Activated T-helper 17 cell treated with anti-CD3 and anti-CD28 coated beads, Interleukin-2, amount 50 U/mL, for 72 hours (primary cell): ENCODE data around the gene NKX2-4. TPM values are rescaled to one million over a fixed set of nuclear protein-coding genes. Genes with fewer than 3 reads are reported as not detected.

Source experiments
- ATAC-seq: fragments of 150-1000 bp; cut with Tn5 transposase; replicated peaks from 2 replicates; pipeline ENCODE4 v1.10.0; 2021; ENCODE audit warnings: mild to moderate bottlenecking, moderate library complexity
- H3K27ac Mint-ChIP-seq: one replicate; pipeline ENCODE4 v1.8.0; 2022; ENCODE audit warnings: mixed read lengths
- H3K27me3 Mint-ChIP-seq: one replicate; pipeline ENCODE4 v1.8.0; 2022; ENCODE audit warnings: mixed read lengths
- H3K36me3 Mint-ChIP-seq: one replicate; pipeline ENCODE4 v1.8.0; 2022; ENCODE audit warnings: low read depth, mild to moderate bottlenecking, mixed read lengths
- H3K4me1 Mint-ChIP-seq: one replicate; pipeline ENCODE4 v1.8.0; 2022; ENCODE audit warnings: mixed read lengths
- H3K4me3 Mint-ChIP-seq: one replicate; pipeline ENCODE4 v1.8.0; 2022; ENCODE audit warnings: mild to moderate bottlenecking, mixed read lengths
- H3K9me3 Mint-ChIP-seq: one replicate; pipeline ENCODE4 v1.8.0; 2022; ENCODE audit warnings: mixed read lengths
- total RNA-seq, 2 donors: library from RNA; stranded (reverse); gene quantifications; one replicate each; pipeline ENCODE4 v1.2.3, GENCODE V29; 2022

The NKX2-4 gene
- total RNA-seq, 2 donors from 2014 or later = not detected

GRCh38 chr20:21398109-21399004, 1.0 kb upstream of the NKX2-4 start:
- H3K36me3 Mint-ChIP-seq = peaks cover 11% of the 10 kb centered on the region
- H3K27me3 Mint-ChIP-seq = peaks cover 52% of the 10 kb centered on the region
- ATAC-seq = no peak
- no peaks in the 10 kb centered on the region for H3K9me3 Mint-ChIP-seq
- no peak overlapping the region for H3K27ac Mint-ChIP-seq
- peak overlapping the region; percentile 46 for H3K4me3 Mint-ChIP-seq
- H3K4me1 Mint-ChIP-seq = peaks cover under 1% of the 10 kb centered on the region

DNA sequence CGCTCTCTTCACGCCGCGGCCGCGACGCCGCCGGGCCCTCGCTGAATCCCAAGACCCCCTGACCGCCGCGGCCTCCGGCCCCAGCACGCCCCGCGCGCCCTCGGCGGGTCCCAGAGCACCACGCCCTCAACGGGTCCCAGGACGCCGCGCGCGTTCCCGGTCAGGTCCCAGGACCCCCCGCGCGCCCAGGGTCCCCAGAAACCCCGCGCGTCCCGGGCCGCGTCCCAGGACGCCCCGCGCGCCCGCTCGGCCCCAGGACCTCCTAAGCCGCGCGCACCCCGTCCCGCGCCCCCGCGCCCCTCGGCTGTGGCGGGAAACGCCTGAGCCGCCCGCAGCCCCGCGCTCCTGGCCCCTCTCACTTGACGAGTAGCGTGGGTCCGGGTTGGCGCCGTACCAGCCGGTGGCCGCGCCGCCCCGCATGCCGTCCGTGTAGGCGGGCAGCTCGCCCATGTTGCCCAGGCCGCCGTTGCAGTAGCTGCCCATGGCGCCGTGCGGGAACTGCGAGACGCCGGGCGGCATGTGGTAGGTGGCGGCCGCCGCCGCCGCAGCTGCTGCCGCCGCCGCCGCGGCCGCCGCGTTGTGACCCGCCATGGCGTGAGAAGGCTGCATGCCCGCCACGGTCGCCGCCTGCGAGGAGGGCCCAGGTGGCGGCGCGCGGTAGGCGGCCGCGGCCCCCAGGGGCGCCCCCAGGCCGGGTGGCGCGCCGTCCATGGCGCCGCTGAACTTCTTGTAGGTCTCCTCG, 556 bp downstream of the NKX2-4 start:
- no peak for ATAC-seq
- Mint-ChIP-seq H3K4me1 (peaks cover 9% of the 10 kb centered on the region), H3K4me3 (no peak overlapping the region)

GRCh38 chr20:21395666-21396598, 1.4 kb downstream of the NKX2-4 start:
- Mint-ChIP-seq H3K4me1 (peaks cover 11% of the 10 kb centered on the region), H3K36me3 (peaks cover 13% of the 10 kb centered on the region), H3K4me3 (peak overlapping the region; percentile 36), H3K9me3 (no peaks in the 10 kb centered on the region), H3K27ac (no peak overlapping the region), H3K27me3 (peaks cover 55% of the 10 kb centered on the region)
- ATAC-seq = peak; percentile 52

More for the DNA sequence above, 556 bp downstream of the NKX2-4 start:
- Mint-ChIP-seq H3K36me3 (peaks cover 11% of the 10 kb centered on the region), H3K9me3 (no peaks in the 10 kb centered on the region), H3K27me3 (peaks cover 58% of the 10 kb centered on the region), H3K27ac (no peak overlapping the region)

DNA sequence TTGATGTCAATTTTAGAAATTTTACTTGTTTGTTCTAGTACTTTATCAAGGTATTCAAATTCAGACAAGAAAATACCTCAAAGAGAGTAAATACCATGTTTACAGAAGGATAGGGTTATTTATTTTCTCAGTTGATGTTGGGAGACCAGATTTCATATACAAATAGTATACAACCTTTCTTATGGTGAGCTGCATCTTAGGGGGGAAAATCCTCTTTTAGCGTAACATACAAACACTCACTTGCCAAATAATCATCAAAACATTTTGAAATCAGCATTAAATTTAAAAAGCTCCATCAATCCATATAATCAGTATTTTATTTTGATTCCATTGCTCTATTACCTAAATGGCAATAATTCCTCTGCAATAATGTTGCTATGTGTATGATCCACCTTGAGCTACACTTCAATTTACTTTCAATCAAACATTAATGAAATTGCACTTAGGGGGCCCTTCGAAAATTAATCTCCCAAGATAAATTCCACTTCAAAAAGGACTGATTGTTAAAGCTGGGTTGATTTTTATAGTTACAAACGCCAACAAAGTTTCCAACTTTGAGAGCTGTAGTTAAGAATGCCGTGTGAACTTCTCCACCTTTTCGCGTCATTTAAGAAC, 2.2 kb downstream of the NKX2-4 start:
- H3K27ac Mint-ChIP-seq = no peak overlapping the region
- ATAC-seq = no peak
- no peaks in the 10 kb centered on the region for H3K9me3 Mint-ChIP-seq
- H3K4me1 Mint-ChIP-seq = peaks cover 11% of the 10 kb centered on the region
- peak overlapping the region; percentile 36 for H3K4me3 Mint-ChIP-seq
- H3K36me3 Mint-ChIP-seq = peaks cover 21% of the 10 kb centered on the region
- H3K27me3 Mint-ChIP-seq = peaks cover 50% of the 10 kb centered on the region

DNA sequence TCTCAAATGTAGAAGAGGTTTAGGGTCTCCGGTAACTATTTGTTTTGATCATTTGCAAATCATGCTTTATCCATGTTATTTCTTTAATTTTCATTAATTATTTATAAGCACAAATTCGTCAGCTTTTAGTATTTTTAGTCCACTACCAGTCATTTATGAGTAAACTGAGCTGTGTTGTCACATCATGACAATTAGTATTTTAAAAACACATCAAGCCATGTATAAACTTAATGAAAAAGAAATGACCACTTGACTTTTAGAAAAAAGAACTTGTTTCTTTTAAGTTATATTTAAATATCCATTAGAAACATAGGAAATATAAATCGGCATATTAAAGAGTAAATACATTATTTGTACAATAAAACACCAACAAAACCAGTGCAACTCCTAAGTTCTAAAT, 2.8 kb downstream of the NKX2-4 start:
- no peak for ATAC-seq
- no peak overlapping the region for H3K27ac Mint-ChIP-seq
- no peaks in the 10 kb centered on the region for H3K9me3 Mint-ChIP-seq
- H3K4me3 Mint-ChIP-seq = no peak overlapping the region
- H3K27me3 Mint-ChIP-seq = peaks cover 50% of the 10 kb centered on the region
- H3K36me3 Mint-ChIP-seq = peaks cover 25% of the 10 kb centered on the region
- peaks cover 11% of the 10 kb centered on the region for H3K4me1 Mint-ChIP-seq

DNA sequence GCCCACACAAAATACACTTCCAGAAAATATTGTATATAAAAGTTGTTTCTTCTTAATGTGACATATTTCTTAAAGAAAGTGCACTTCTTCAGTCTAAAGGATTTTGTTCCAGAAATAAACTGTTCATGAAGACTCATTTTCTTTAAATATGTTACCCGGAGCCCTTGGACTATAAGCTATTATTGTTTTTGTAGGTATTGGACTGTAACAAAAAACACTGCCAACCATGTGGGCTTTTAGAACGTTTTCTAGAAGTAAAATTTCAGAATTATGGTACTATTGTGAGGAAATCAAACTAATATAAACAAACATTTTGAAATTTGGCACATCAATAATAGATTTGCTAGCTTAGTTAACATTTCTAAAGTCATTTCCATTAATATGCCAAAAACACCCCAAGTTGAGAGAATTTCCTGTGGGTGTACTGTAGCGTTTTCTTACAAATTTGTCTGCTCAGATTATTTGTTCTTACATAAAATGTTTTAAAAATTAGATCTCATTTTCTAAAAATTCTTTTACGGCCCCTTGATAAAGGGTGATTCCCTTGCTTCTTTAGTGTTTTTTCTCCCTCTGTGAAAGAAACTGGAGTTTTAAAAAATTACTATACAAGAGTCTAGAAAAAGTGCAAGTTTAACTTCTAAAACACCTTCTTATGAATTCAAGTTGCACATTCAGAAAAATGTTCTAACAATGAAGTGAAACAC, 3.4 kb downstream of the NKX2-4 start:
- Mint-ChIP-seq H3K27ac (no peak overlapping the region), H3K4me1 (peaks cover 11% of the 10 kb centered on the region), H3K9me3 (no peaks in the 10 kb centered on the region), H3K27me3 (peaks cover 47% of the 10 kb centered on the region), H3K36me3 (peaks cover 31% of the 10 kb centered on the region), H3K4me3 (no peak overlapping the region)
- no peak for ATAC-seq

DNA sequence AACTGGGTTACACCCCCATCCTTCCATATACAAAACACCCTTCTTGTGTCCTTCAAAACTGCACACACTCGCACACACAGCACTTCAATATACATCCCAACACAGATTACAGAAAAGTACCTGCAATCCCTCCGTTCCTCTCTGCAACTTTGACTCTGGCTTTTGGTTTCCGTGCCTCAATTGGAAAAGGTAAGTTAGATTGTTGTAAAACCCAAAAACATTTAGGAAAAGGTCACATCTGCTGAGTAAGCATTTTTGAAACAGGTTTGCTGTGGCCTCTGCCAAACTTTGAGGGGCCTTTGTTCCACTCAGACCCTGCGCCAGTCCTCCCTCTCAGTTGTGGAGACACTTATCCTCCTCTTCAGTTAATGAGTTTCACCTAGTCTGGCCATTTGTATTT, 4.2 kb downstream of the NKX2-4 start:
- H3K9me3 Mint-ChIP-seq = no peaks in the 10 kb centered on the region
- no peak for ATAC-seq
- H3K27ac Mint-ChIP-seq = no peak overlapping the region
- H3K27me3 Mint-ChIP-seq = peaks cover 38% of the 10 kb centered on the region
- peaks cover 11% of the 10 kb centered on the region for H3K4me1 Mint-ChIP-seq
- H3K36me3 Mint-ChIP-seq = peaks cover 35% of the 10 kb centered on the region
- no peak overlapping the region for H3K4me3 Mint-ChIP-seq

GRCh38 chr20:21391972-21392352, 5.4 kb downstream of the NKX2-4 start:
- Mint-ChIP-seq H3K9me3 (no peaks in the 10 kb centered on the region), H3K27ac (no peak overlapping the region), H3K4me3 (peak overlapping the region; percentile 36), H3K27me3 (peaks cover 32% of the 10 kb centered on the region), H3K36me3 (peaks cover 40% of the 10 kb centered on the region), H3K4me1 (peaks cover 11% of the 10 kb centered on the region)
- no peak for ATAC-seq

GRCh38 chr20:21391185-21391971, 5.9 kb downstream of the NKX2-4 start:
- Mint-ChIP-seq H3K36me3 (peaks cover 46% of the 10 kb centered on the region), H3K4me3 (peak overlapping the region; percentile 36), H3K9me3 (no peaks in the 10 kb centered on the region), H3K27ac (no peak overlapping the region), H3K4me1 (peaks cover 11% of the 10 kb centered on the region), H3K27me3 (peaks cover 32% of the 10 kb centered on the region)
- ATAC-seq = no peak

GRCh38 chr20:21390768-21391167, 6.6 kb downstream of the NKX2-4 start:
- Mint-ChIP-seq H3K4me3 (no peak overlapping the region), H3K36me3 (peaks cover 52% of the 10 kb centered on the region), H3K9me3 (no peaks in the 10 kb centered on the region), H3K27ac (no peak overlapping the region), H3K4me1 (peaks cover 11% of the 10 kb centered on the region), H3K27me3 (peaks cover 32% of the 10 kb centered on the region)
- no peak for ATAC-seq

- peaks cover 65% of the 10 kb centered on the region for H3K36me3 Mint-ChIP-seq
- no peaks in the 10 kb centered on the region for H3K9me3 Mint-ChIP-seq
- ATAC-seq = no peak
Observed at GRCh38 chr20:21389368-21389767, 8.0 kb downstream of the NKX2-4 start.

GRCh38 chr20:21388566-21388965, 8.8 kb downstream of the NKX2-4 start:
- H3K4me3 Mint-ChIP-seq = no peak overlapping the region
- H3K27ac Mint-ChIP-seq = no peak overlapping the region
- no peak for ATAC-seq
- H3K9me3 Mint-ChIP-seq = no peaks in the 10 kb centered on the region
- peaks cover 23% of the 10 kb centered on the region for H3K27me3 Mint-ChIP-seq
- peaks cover 73% of the 10 kb centered on the region for H3K36me3 Mint-ChIP-seq
- H3K4me1 Mint-ChIP-seq = peaks cover 11% of the 10 kb centered on the region

More at GRCh38 chr20:21389368-21389767, 8.0 kb downstream of the NKX2-4 start:
- Mint-ChIP-seq H3K4me3 (no peak overlapping the region), H3K27me3 (peaks cover 23% of the 10 kb centered on the region), H3K27ac (no peak overlapping the region), H3K4me1 (peaks cover 11% of the 10 kb centered on the region)

GRCh38 chr20:21387528-21387927, 9.8 kb downstream of the NKX2-4 start:
- peaks cover 83% of the 10 kb centered on the region for H3K36me3 Mint-ChIP-seq
- H3K27me3 Mint-ChIP-seq = peaks cover 13% of the 10 kb centered on the region
- H3K4me1 Mint-ChIP-seq = peaks cover 5% of the 10 kb centered on the region

More at GRCh38 chr20:21387528-21387927, 9.8 kb downstream of the NKX2-4 start:
- no peak for ATAC-seq
- no peak overlapping the region for H3K27ac Mint-ChIP-seq
- H3K4me3 Mint-ChIP-seq = no peak overlapping the region
- no peaks in the 10 kb centered on the region for H3K9me3 Mint-ChIP-seq
